Measurements from ENCODE around the gene SNX7.

DNA sequence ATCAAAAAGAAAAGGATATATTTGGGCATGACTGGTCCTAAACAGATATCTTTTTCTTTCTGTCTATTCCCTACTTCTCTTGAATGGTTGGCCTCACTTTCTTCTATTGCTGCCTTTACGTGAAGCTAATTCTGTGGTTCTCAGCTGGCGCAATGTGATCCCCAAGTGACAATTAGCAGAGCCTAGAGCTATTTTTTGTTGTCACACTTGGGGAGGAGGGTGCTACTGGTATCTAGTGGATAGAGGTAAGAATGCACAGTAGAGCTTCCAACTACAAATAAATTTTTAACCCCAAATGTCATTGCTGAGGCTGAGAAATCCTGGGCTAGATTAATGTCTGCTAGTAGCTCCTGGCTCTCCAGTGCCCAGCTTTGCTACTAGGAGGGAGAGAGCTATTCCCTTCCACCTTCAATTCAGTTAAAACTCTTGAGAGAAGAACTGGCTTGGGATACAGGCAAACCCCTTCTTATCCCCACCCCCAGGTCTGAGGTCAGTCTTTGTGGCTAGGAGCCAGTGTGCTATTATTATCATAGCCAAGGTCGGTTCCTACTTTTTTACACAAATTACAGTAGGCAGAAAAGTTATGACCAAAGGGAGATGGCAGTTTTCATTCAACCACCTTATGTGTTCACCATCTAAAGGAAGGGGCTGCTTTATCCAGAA, 102.1 kb downstream of the SNX7 start:
- TF ChIP-seq POLR2A (IDR thresholded peaks at IDR 0.05), result no peak
- TF ChIP-seq, protein P1, sequence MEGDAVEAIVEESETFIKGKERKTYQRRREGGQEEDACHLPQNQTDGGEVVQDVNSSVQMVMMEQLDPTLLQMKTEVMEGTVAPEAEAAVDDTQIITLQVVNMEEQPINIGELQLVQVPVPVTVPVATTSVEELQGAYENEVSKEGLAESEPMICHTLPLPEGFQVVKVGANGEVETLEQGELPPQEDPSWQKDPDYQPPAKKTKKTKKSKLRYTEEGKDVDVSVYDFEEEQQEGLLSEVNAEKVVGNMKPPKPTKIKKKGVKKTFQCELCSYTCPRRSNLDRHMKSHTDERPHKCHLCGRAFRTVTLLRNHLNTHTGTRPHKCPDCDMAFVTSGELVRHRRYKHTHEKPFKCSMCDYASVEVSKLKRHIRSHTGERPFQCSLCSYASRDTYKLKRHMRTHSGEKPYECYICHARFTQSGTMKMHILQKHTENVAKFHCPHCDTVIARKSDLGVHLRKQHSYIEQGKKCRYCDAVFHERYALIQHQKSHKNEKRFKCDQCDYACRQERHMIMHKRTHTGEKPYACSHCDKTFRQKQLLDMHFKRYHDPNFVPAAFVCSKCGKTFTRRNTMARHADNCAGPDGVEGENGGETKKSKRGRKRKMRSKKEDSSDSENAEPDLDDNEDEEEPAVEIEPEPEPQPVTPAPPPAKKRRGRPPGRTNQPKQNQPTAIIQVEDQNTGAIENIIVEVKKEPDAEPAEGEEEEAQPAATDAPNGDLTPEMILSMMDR (IDR thresholded peaks at IDR 0.05), result no peak
